HPDE6-E6E7 (cell line): ENCODE measurements around the gene PAK4.
A peak's percentile ranks its signal among the peaks of the same experiment; 100 is the strongest.
"Not testable (repeated sequence)": the region's sequence is repeated elsewhere in the genome, so short reads cannot be mapped to it uniquely, and the experiment has no call there.

Source experiments
- DNase-seq: peaks from one replicate; pipeline ENCODE4 v3.0.0; 2011; ENCODE audit warnings: missing footprints; ENCODE audit errors: extremely low spot score

The PAK4 gene

GRCh38 chr19:39206122-39206521 lies 80.5 kb downstream of the PAK4 start:
- no peak for DNase-seq

GRCh38 chr19:39207293-39207836 lies 81.8 kb downstream of the PAK4 start:
- DNase-seq, result no peak

- no peak for DNase-seq
Observed at GRCh38 chr19:39208175-39208795, 82.7 kb downstream of the PAK4 start.

- DNase-seq, result no peak
Observed at GRCh38 chr19:39209196-39209595, 83.6 kb downstream of the PAK4 start.

- DNase-seq, result no peak
Observed at GRCh38 chr19:39211731-39212374, 86.3 kb downstream of the PAK4 start.

- no peak for DNase-seq
Observed at GRCh38 chr19:39212375-39212742, 86.8 kb downstream of the PAK4 start.

GRCh38 chr19:39215323-39215722 lies 89.7 kb downstream of the PAK4 start:
- DNase-seq, result not testable (repeated sequence)

GRCh38 chr19:39217094-39217493 lies 91.5 kb downstream of the PAK4 start:
- no peak for DNase-seq

- DNase-seq, result no peak
Observed at GRCh38 chr19:39218230-39219007, 92.8 kb downstream of the PAK4 start.

- not testable (repeated sequence) for DNase-seq
Observed at GRCh38 chr19:39219108-39219507, 93.5 kb downstream of the PAK4 start.

GRCh38 chr19:39223703-39224279 lies 98.2 kb downstream of the PAK4 start:
- DNase-seq, result peak; percentile 48

- DNase-seq, result no peak
Observed at GRCh38 chr19:39224910-39225309, 99.3 kb downstream of the PAK4 start.
